ENCODE measurements around the gene GBP4.

GBP4 gene

DNA sequence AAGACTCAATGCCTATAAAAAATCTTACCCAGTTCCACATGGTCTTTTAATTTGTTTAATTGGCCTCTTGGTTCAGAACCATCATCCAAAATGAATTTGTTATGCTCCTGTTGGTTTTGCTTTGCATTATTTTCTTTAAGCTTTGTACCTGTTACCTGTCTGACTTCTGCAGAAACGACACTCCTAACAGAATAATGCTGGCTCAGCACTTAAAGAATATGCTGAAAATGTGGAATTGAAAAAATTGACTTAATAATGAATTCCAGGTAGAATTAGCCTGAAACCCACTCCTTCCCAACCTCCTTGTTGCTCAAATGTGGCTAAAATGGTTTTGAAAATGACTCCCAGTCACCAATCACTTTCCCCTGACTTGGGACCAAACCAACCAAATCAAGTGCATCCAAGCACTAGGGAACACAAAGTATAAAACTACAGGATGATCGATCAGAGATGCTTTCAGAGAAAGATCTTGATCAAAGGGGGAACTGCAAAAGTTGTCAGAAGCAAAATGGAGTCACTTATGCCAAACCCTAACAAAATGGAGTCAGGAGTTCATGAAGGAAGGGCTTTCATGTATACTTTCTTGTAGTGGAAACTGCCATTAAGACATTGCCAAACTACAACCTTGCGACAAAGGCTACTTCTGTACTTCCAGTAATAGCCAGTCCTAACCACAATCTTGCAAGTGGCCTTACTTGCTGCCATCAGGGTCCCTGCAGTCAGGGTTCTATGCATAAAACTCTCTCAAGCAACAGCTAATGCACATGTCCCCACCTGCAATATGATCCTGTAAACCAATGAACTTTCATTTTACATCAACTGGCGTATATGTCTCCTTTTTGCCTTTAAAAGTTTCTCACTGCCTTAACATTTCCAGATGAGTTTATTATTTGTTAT lies 28.3 kb downstream of the GBP4 start:
- no peak for DNase-seq

DNA sequence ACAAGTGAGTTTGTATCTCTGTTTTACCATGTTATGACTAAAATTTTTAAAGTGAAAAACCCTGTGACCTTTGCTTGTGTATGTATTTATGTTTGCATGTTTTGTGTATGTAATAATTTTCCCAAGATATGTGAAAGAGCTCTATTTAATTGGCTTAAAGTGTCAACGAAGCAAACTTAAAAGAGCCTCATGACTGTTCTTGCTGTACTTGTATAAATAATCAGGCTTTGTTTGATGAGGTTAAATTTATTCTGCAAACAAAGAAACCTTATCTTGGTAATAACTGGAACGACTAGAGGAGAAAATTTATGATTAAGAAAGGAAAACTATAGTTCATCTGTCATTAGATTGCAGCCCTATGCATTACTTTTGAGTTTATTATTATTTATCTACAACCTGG lies 29.6 kb downstream of the GBP4 start:
- DNase-seq, result no peak

DNA sequence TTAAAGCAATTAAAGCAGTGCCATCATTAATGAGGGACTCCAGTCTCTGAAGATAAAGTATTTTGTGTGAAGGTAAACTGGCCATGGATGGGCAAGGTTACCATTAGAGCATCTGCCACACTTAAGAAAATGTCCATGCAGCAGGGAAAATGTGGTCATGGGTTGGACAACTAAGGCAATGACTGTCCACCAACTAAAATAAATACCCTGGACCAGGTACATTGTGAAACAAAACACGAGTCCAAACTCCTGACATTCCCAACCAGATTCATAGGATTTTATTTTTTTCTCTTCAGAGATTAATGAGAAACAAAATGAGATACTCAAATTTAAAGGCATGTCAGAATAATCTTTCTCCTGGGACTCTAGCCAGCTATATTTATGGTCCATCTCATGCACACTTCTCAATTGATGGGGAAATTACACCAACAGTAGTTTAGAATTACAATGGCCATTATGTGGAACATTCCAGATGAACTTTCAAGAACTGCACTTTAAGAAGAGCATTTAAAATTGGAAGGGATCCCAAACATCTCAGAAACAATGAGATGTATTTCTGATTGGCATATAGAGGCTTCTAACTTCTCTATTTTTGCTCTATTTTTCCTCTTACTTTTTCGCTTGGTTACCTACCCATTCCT lies 31.0 kb downstream of the GBP4 start:
- no peak for DNase-seq

GRCh38 chr1:89166705-89167104 lies 32.0 kb downstream of the GBP4 start:
- DNase-seq, result no peak

DNA sequence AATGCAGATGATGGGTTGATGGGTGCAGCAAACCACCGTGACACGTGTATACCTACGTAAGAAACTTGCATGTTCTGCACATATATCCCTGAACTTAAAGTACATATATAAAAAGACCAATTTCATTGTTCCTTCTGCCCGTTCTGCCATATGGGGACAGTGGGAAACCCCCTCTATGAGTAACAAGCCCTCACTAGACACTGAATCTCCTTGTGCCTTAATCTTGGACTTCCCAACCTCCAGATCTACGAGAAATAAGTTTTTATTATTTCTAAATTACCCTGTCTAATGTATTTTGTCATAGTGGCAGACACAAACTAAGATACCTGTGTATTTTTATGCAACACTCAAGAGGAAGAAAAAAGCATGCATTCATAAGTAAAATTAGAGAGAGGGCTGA lies 32.9 kb downstream of the GBP4 start:
- DNase-seq, result no peak

GRCh38 chr1:89151047-89151446 lies 47.7 kb downstream of the GBP4 start:
- DNase-seq, result no peak

DNA sequence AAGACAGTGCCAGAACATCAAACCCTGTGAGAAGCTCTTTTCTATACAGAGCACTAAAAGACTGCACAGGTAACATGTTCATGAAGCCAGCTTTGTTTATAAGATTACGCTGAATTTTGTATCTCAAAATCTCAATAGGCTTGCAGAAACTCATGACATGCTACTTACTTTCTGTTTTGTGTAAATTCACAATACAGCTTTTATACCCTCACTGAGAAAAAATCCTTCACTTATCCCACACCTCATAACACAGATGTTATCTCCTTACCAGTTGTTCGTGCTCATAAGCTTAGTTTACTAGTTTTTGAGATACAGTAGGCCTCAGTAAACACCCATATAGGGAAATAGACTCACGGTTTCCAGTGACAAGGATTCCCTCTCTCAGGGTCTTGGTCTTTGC lies 48.8 kb downstream of the GBP4 start:
- no peak for DNase-seq

DNA sequence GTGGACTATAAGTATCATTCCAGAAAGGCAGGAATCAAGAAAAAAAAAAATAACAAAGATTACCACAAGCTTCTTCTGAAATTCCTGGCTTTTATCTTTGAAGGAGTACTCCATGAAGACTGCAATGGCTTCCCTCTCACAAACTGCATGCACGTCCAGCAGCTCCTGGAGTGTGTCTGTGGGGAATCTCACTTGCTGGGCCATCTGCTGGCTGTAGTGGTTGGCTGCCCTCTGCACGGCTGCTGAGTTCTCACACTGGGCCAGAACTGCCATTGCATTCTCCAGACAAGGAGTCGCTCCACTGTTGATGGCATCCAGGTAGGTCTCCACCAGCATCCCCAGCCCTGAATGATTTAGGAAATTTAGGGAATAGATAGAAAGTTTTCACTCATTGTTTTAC lies 49.5 kb downstream of the GBP4 start:
- DNase-seq, result no peak

DNA sequence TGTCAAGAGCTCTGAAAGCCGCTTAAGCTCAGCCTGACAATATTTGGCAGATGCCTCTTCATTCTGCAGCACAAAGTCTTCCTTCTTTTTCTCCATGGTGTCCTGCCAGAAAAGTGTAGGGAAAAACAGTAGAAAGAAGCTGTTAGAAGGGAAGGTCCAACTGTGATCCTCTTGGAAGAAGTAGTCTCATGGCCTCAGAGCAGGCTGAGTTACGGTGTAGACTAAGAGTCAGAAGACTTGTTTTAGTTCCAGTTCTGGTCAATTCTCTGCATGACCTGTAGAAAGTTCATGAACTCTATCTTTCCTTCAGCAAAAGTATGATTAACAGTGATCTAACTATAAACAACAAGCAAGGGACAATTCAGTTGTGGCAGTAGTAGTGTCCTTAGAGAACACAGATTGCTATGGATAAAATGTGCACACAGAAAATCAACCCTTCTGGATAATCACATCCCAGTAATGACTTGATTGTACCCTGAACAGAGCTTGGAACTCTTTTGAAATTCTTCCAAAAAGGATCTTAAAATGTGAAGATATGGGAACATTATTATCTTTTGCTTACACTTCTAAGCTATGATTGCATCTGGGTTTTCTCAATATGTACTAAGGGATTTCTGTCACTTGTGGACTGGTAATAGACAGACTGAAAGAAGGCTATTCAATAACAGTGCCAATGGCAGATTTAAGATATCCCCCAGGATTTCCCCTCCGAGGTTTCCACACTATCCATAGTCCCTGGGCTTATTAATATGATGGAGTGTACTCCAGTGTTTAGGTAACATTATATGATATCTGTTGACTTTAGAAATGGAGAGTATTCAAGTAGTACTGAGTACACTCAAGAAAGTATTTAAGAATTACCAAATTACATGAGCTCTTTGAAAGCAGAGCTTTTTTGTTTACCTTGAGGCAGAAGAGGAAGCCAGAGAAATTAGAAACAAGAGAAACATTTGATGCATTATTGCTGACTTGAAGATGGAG lies 50.8 kb downstream of the GBP4 start:
- no peak for DNase-seq

DNA sequence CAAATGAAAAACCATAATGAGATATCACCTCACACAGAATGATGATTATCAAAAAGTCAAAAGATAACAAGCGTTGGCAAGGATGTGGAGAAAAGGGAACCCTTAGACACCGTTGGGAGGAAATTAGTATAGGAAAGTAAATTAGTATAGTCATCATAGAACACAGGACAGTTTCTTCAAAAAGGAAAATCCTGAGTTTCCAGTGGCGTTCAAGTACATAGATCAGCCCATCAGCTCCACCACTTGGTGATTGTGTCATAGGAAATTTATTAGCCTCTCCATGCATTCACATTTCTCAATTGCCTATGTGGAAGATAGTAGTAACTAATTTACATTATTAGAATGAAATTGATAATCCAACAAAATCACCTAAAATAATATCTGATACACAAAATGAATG lies 52.0 kb downstream of the GBP4 start:
- DNase-seq, result no peak

GRCh38 chr1:89143484-89143883 lies 55.3 kb downstream of the GBP4 start:
- no peak for DNase-seq

GRCh38 chr1:89142160-89142559 lies 56.6 kb downstream of the GBP4 start:
- no peak for DNase-seq

GRCh38 chr1:89133747-89134146 lies 65.0 kb downstream of the GBP4 start:
- no peak for DNase-seq
